ENCODE results near the gene LANCL2. TPM values are rescaled to one million over a fixed set of nuclear protein-coding genes. Genes with fewer than 3 reads are reported as not detected.
A peak's percentile ranks its signal among the peaks of the same experiment; 100 is the strongest.
"Not testable (repeated sequence)": the region's sequence is repeated elsewhere in the genome, so short reads cannot be mapped to it uniquely, and the experiment has no call there.

The LANCL2 gene
- total RNA-seq, 4 donors from 2014 or later: 3.5 to 31.4 (median 6.7) TPM

- TF ChIP-seq POLR2A (IDR thresholded peaks at IDR 0.05) (no peak), CTCF (IDR thresholded peaks at IDR 0.05) (no peak)
- intact Hi-C loops (cut with DNase I; ENCODE audit: low total_unique reads): no loop called here
- Histone ChIP-seq H3K27ac (peak overlapping the region; percentile 62 to 67), H3K9me3 (no peaks in the 10 kb centered on the region), H3K4me3 (no peak overlapping the region), H3K36me3 (no peaks in the 10 kb centered on the region), H3K4me1 (no peaks in the 10 kb centered on the region), H3K27me3 (no peaks in the 10 kb centered on the region)
- DNase-seq: no peak
These were observed 16.0 kb upstream of the LANCL2 start for GRCh38 chr7:55349121-55349520.

GRCh38 chr7:55350281-55350680 lies 14.9 kb upstream of the LANCL2 start:
- intact Hi-C loops (cut with DNase I; ENCODE audit: low total_unique reads): no loop called here
- Histone ChIP-seq H3K27me3 (no peaks in the 10 kb centered on the region), H3K27ac (no peak overlapping the region), H3K36me3 (no peaks in the 10 kb centered on the region), H3K4me1 (no peaks in the 10 kb centered on the region), H3K4me3 (no peak overlapping the region), H3K9me3 (no peaks in the 10 kb centered on the region)
- DNase-seq: no peak
- TF ChIP-seq CTCF (IDR thresholded peaks at IDR 0.05): no peak
- TF ChIP-seq POLR2A (IDR thresholded peaks at IDR 0.05): no peak

- no peak for DNase-seq
- H3K4me3 ChIP-seq: no peak overlapping the region
- intact Hi-C loops (cut with DNase I; ENCODE audit: low total_unique reads): no loop called here
- no peaks in the 10 kb centered on the region for H3K4me1 ChIP-seq
- H3K36me3 ChIP-seq: no peaks in the 10 kb centered on the region
- no peak overlapping the region for H3K27ac ChIP-seq
- no peaks in the 10 kb centered on the region for H3K9me3 ChIP-seq
- no peak for TF ChIP-seq CTCF (IDR thresholded peaks at IDR 0.05)
- TF ChIP-seq POLR2A (IDR thresholded peaks at IDR 0.05): no peak
- H3K27me3 ChIP-seq: no peaks in the 10 kb centered on the region
These were observed 13.9 kb upstream of the LANCL2 start for GRCh38 chr7:55351263-55351662.

- DNase-seq; H3K36me3 ChIP-seq; intact Hi-C loops (cut with DNase I; ENCODE audit: low total_unique reads); H3K4me1 ChIP-seq; H3K27ac ChIP-seq; H3K27me3 ChIP-seq; H3K4me3 ChIP-seq; H3K9me3 ChIP-seq: not testable (repeated sequence)
These were observed 12.2 kb upstream of the LANCL2 start for GRCh38 chr7:55352947-55353273.

- DNase-seq: no peak
- Histone ChIP-seq H3K4me1 (peaks cover 0 to 4% of the 10 kb centered on the region in 2 donors), H3K4me3 (no peak overlapping the region), H3K27me3 (no peaks in the 10 kb centered on the region), H3K9me3 (no peaks in the 10 kb centered on the region), H3K36me3 (no peaks in the 10 kb centered on the region), H3K27ac (no peak overlapping the region)
- intact Hi-C loops (cut with DNase I; ENCODE audit: low total_unique reads): loop anchor here (10.0 kb wide), 1 partner anchor 204 kb away; no protein-coding TSS in a partner anchor
- TF ChIP-seq POLR2A (IDR thresholded peaks at IDR 0.05) (no peak), CTCF (IDR thresholded peaks at IDR 0.05) (no peak)
These were observed 4.7 kb upstream of the LANCL2 start for GRCh38 chr7:55360486-55360885.

- no peaks in the 10 kb centered on the region for H3K27me3 ChIP-seq
- no peak overlapping the region for H3K27ac ChIP-seq
- TF ChIP-seq CTCF (IDR thresholded peaks at IDR 0.05) (no peak), POLR2A (IDR thresholded peaks at IDR 0.05) (no peak)
- no peaks in the 10 kb centered on the region for H3K9me3 ChIP-seq
- no peak overlapping the region for H3K4me3 ChIP-seq
- no peak for DNase-seq
- intact Hi-C loops (cut with DNase I; ENCODE audit: low total_unique reads): loop anchor here (10.0 kb wide), 1 partner anchor 203 kb away; no protein-coding TSS in a partner anchor
- H3K36me3 ChIP-seq: no peaks in the 10 kb centered on the region
- peaks cover 0 to 4% of the 10 kb centered on the region in 2 donors for H3K4me1 ChIP-seq
These were observed 3.6 kb upstream of the LANCL2 start for GRCh38 chr7:55361560-55361959.

All from uterus (tissue), 4 donors.